Ishikawa (cell line): ENCODE measurements around the gene GAS6.

Experiments used
- CEBPB ChIP-seq: IDR thresholded peaks from 2 replicates; pipeline ENCODE4 v1.6.1; 2012
- CREB1 ChIP-seq: IDR thresholded peaks from 2 replicates; pipeline ENCODE4 v1.6.1; 2012; ENCODE audit warnings: low read depth
- EGR1 ChIP-seq: IDR thresholded peaks from 2 replicates; pipeline ENCODE4 v1.6.1; 2012
- EP300 ChIP-seq: IDR thresholded peaks from 2 replicates; pipeline ENCODE4 v1.6.1; 2012; ENCODE audit warnings: borderline replicate concordance
- FOXM1 ChIP-seq: IDR thresholded peaks from 2 replicates; pipeline ENCODE4 v1.6.1; 2012; ENCODE audit warnings: low read depth, borderline replicate concordance
- MAX ChIP-seq: IDR thresholded peaks from 2 replicates; pipeline ENCODE4 v1.6.1; 2012
- NFIC ChIP-seq: IDR thresholded peaks from 2 replicates; pipeline ENCODE4 v1.6.1; 2012
- RAD21 ChIP-seq: IDR thresholded peaks from 2 replicates; pipeline ENCODE4 v1.6.1; 2012; ENCODE audit warnings: low read depth
- REST ChIP-seq: IDR thresholded peaks from 2 replicates; pipeline ENCODE4 v1.6.1; 2012; ENCODE audit warnings: low read depth, mild to moderate bottlenecking
- TAF1 ChIP-seq: IDR thresholded peaks from 2 replicates; pipeline ENCODE4 v1.6.1; 2012; ENCODE audit warnings: low read depth, mild to moderate bottlenecking
- TCF12 ChIP-seq: IDR thresholded peaks from 2 replicates; pipeline ENCODE4 v1.6.1; 2012; ENCODE audit warnings: low read depth
- TEAD4 ChIP-seq: IDR thresholded peaks from 2 replicates; pipeline ENCODE4 v1.6.1; 2012
- YY1 ChIP-seq: IDR thresholded peaks from 2 replicates; pipeline ENCODE4 v1.6.1; 2012; ENCODE audit warnings: low read depth
- ZBTB7A ChIP-seq: IDR thresholded peaks from 2 replicates; pipeline ENCODE4 v1.6.1; 2012; ENCODE audit warnings: low read depth
- TF ChIP-seq, protein P1 (sequence below): IDR thresholded peaks from 2 replicates; pipeline ENCODE4 v1.6.1; 2012

Gene GAS6

DNA sequence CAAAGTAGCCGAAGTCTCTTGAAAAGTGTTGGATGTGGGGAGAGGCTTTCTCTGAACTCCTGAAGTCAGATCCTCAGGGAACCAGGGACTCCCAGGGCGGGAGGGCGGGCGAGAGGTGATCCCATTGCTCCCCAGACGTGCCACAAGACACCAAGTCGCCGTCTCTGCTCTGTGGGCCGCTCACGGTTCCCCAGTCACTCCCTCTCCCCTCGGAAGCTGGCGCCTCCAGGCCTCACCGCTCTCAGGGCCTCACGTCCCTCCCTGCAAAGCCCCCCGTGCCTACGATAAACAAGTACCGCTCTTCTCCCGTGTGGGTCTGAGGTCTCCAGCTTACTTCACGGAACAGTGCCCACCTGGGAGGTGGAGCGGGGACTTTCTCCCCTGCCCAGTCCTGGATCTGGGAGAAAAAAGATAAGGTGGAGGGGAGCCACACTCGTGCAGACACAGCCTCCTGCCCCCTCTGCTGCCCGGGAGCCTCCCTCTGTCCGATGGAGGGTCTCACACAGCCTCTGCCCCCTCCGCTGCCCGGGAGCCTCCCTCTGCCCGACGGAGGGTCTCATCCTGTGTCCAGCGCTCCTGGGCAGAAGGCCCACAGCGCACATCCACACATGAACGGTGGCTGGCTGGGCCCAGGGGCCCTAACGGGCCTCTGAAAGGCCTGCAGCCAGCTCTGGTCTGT, 50.7 kb downstream of the GAS6 start:
- TF ChIP-seq TAF1 (no peak), RAD21 (no peak), TCF12 (no peak), REST (no peak), EP300 (no peak), YY1 (no peak), EGR1 (no peak), MAX (no peak), FOXM1 (no peak), ZBTB7A (no peak), CREB1 (no peak)
- TF ChIP-seq, protein P1, sequence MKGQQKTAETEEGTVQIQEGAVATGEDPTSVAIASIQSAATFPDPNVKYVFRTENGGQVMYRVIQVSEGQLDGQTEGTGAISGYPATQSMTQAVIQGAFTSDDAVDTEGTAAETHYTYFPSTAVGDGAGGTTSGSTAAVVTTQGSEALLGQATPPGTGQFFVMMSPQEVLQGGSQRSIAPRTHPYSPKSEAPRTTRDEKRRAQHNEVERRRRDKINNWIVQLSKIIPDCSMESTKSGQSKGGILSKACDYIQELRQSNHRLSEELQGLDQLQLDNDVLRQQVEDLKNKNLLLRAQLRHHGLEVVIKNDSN = no peak

- TF ChIP-seq REST (no peak), CREB1 (no peak), ZBTB7A (no peak), TEAD4 (no peak), RAD21 (no peak), YY1 (no peak), TAF1 (no peak), CEBPB (no peak), MAX (no peak), EGR1 (no peak), NFIC (no peak), EP300 (no peak), FOXM1 (no peak)
- TF ChIP-seq, protein P1 = no peak
Measured at GRCh38 chr13:113812178-113813040, 51.5 kb downstream of the GAS6 start.

GRCh38 chr13:113811081-113811928, 52.6 kb downstream of the GAS6 start:
- TF ChIP-seq YY1 = no peak
- TF ChIP-seq RAD21 = no peak
- TF ChIP-seq, protein P1 = no peak
- no peak for TF ChIP-seq ZBTB7A
- no peak for TF ChIP-seq CREB1
- TF ChIP-seq TAF1 = no peak
- TF ChIP-seq EP300 = no peak
- no peak for TF ChIP-seq EGR1

DNA sequence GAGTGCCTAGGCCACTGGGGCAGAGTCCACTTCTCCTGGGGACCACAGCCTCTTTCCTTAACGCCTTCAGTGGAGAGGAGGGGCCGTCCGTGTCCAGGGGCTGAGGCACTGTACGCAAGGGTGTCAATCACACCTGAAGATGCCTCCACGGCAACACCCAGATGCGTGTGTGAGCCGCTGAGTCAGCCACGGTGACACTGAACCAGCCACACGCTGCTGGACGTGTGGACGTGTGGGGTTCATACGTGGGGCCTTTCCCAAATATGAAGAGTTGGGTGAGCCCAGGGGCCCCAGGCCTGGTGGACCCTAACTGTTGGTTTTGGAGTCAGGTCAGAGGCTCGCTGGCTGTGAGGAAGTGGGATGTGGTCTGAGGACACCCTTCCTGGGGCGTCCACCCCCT, 53.2 kb downstream of the GAS6 start:
- TF ChIP-seq RAD21 (no peak), REST (no peak), YY1 (no peak), TEAD4 (no peak), FOXM1 (no peak), TCF12 (no peak), CREB1 (no peak), MAX (no peak), EGR1 (no peak), ZBTB7A (no peak), NFIC (no peak), CEBPB (no peak), EP300 (no peak), TAF1 (no peak)
- TF ChIP-seq, protein P1 = no peak
